SU-DHL-6 (cell line): Measurements from ENCODE around the gene SLC39A11.

ENCODE experiments used
- EZH2phosphoT487 ChIP-seq: fragments of 200-600 bp; sonication (generic), shearing (Covaris generic); conservative IDR thresholded peaks from 2 replicates; pipeline ENCODE4 v1.6.1; 2018; ENCODE audit warnings: mild to moderate bottlenecking, antibody characterized with exemption, low read length, moderate library complexity, mixed read lengths
- TF ChIP-seq, protein P1 (sequence below): fragments of 200-600 bp; sonication (generic); IDR thresholded peaks from one replicate; pipeline ENCODE4 v1.5.1; 2017; ENCODE audit warnings: antibody characterized with exemption, mild to moderate bottlenecking, low read length, moderate library complexity; ENCODE audit not compliant: insufficient read depth, poor library complexity, severe bottlenecking

DNA sequence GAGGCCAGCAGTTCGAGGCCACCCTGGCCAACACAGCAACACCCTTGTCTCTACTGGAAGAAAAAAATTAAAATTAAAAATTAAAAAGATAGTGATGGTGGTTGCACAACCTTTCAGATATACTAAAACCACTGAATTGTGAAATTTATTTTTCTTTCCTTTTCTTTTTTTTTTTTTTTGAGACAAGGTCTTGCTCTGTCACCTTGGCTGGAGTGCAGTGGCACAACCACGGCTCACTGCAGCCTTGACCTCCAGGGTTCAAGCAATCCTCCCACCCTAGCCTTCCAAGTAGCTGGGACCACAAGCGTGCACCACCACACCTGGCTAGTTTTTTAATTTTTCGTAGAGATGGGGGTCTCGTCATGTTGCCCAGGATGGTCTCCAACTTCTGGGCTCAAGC is 254.4 kb downstream of the SLC39A11 start:
- TF ChIP-seq, protein P1, sequence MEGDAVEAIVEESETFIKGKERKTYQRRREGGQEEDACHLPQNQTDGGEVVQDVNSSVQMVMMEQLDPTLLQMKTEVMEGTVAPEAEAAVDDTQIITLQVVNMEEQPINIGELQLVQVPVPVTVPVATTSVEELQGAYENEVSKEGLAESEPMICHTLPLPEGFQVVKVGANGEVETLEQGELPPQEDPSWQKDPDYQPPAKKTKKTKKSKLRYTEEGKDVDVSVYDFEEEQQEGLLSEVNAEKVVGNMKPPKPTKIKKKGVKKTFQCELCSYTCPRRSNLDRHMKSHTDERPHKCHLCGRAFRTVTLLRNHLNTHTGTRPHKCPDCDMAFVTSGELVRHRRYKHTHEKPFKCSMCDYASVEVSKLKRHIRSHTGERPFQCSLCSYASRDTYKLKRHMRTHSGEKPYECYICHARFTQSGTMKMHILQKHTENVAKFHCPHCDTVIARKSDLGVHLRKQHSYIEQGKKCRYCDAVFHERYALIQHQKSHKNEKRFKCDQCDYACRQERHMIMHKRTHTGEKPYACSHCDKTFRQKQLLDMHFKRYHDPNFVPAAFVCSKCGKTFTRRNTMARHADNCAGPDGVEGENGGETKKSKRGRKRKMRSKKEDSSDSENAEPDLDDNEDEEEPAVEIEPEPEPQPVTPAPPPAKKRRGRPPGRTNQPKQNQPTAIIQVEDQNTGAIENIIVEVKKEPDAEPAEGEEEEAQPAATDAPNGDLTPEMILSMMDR: no peak
- TF ChIP-seq EZH2phosphoT487: no peak
